NCI-H146 (cell line): Measurements from ENCODE around the gene SLC13A3.
A peak's percentile ranks its signal among the peaks of the same experiment; 100 is the strongest.

Source experiments
- DNase-seq: peaks from one replicate; lab custom pipeline; 2025; lab: John Stamatoyannopoulos, UW

The SLC13A3 gene

DNA sequence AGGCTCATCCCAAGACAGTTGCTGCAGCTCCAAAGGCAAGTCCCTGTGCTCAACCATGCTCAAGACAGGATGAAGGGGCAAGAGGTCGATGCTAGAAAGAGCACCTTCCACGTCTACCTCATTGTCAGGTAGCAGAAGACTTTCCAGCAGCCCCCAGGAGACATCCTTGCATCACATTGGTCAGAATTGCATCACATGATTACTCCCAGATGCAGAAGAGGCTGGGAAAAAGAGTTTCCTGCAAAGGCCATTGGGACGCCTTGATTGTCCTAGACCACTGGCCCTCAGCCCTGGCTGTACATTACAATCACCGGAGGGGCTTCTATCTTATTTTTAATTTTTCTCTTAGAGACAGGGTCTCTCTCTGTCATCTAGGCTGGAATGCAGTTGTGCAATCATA is 120.6 kb downstream of the SLC13A3 start:
- DNase-seq = no peak

GRCh38 chr20:46523696-46524328 is 127.4 kb downstream of the SLC13A3 start:
- no peak for DNase-seq

- DNase-seq = no peak
These were observed 128.2 kb downstream of the SLC13A3 start for GRCh38 chr20:46523108-46523507.

DNA sequence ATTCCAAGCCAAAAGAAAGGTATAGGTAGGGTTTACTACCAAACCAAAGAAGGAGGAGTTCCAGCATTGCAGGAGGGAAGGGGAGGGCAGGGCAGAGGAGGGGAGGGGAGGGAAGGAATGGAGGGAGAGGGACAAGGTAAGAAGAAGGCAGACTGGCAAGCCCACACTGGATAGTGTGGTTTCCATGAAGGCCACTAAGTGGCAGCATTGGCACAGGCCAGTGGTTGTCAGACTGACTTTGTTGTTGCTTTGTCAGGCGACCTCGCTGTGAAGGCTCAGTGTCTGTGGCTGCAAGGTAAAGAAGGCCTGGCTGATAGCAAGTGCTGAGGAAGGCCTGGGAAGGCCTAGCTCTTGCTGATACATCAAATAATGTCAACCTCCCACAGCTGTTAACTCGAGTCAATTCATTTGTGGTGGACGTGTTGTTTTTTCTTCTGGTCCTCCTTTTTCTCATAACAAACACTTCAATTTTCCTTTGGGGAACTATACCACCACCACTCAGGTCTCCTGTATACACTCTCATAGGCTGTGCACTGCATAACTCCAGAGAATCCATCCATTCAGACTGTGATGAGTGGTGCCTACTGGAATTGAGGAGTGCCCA is 130.2 kb downstream of the SLC13A3 start:
- DNase-seq = peak; percentile 83

- DNase-seq = no peak
These were observed 130.7 kb downstream of the SLC13A3 start for GRCh38 chr20:46520540-46520939.

DNA sequence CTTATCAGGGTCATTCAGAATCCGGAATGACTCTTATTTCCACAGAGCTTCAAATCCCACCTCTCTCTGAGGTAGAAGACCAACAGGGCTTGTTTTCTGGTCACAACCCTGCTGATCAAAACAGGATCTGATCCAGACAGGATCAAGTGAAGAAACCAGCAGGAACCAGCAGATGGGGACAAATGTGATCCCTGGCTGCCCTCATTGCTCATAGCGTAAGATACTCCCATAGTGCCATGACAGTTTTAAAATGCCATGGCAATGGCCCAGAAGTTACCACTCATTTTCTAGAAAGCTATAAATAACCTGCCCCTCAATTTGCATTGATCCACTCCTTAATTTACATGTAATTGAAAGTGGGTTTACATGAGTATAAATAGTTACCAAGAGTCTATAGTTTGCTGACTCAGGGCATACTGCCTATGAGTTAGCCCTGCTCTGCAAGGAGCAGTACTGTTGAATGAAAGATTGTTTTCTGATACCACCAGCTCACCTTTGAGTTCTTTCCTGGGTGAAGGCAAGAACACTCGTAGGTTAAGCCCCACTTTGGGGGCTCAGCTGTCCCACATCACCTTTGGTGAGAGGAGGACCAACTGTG is 131.7 kb downstream of the SLC13A3 start:
- DNase-seq = no peak

- peak; percentile 96 for DNase-seq
These were observed 138.1 kb downstream of the SLC13A3 start, which contains the start of gene ZNF334 for GRCh38 chr20:46512943-46513844. ZNF334 (minus strand) TSS chr20:46513559; CDS start chr20:46512102, 1,457 bp downstream.

DNA sequence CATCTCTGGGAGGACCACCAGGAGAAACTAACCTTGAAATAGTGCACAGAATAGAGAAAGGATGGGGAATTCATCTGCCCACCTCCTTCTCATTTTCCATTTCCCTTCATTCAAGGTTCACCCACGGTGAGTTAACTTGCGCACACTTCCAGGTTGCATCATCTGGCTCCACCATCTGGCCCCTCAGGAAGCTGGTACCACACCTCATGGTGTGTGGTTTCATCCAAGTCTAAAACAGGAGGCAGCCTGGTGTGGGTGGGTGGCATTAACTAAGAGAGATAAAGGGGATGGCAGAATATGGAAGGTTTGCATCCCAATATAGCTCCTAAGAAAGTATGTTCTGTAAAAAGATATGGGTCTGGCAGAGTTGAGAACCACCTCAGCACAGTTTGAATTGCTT is 141.7 kb downstream of the SLC13A3 start:
- DNase-seq = no peak
